ENCODE results near the gene PRSS1. TPM values are rescaled to one million over a fixed set of nuclear protein-coding genes. Genes with fewer than 3 reads are reported as not detected.
"Not testable (repeated sequence)": the region's sequence is repeated elsewhere in the genome, so short reads cannot be mapped to it uniquely, and the experiment has no call there.

The PRSS1 gene
- total RNA-seq, 3 donors from 2014 or later (not counting 1 experiment from before 2014, with no cell fraction given): not detected

GRCh38 chr7:142745091-142745635 is 4.1 kb upstream of the PRSS1 start:
- H3K4me1 Mint-ChIP-seq: peaks cover 6% of the 10 kb centered on the region in 2 donors
- no peak for TF ChIP-seq CTCF (IDR thresholded peaks at IDR 0.05)
- no peak overlapping the region for H3K27ac ChIP-seq (ENCODE audit: low read length)
- H3K4me3 ChIP-seq (ENCODE audit: low read length): no peak overlapping the region
- H3K9me3 ChIP-seq (ENCODE audit: control insufficient read depth, insufficient read depth, low read length): no peaks in the 10 kb centered on the region
- no peaks in the 10 kb centered on the region for H3K36me3 ChIP-seq (ENCODE audit: control insufficient read depth, insufficient read depth, low read length)
- no peaks in the 10 kb centered on the region for H3K36me3 Mint-ChIP-seq
- no peak overlapping the region for H3K27ac Mint-ChIP-seq
- ATAC-seq (no peak), DNase-seq (no peak)
- H3K27me3 Mint-ChIP-seq (ENCODE audit: low read depth in 2 of 2): peaks cover 0 to 3% of the 10 kb centered on the region in 2 donors
- WGBS (ENCODE audit: insufficient coverage): 96% methylated on average over 1 of the region's 1 CpG
- no peaks in the 10 kb centered on the region for H3K9me3 Mint-ChIP-seq
- intact Hi-C loops (cut with micrococcal nuclease): no loop called here
- H3K4me3 Mint-ChIP-seq: no peak overlapping the region
- no peaks in the 10 kb centered on the region for H3K4me1 ChIP-seq (ENCODE audit: control insufficient read depth, insufficient read depth, low read length)
- H3K27me3 ChIP-seq (ENCODE audit: control insufficient read depth, insufficient read depth, low read length): no peaks in the 10 kb centered on the region

- no peak overlapping the region for H3K27ac Mint-ChIP-seq
- H3K27me3 Mint-ChIP-seq (ENCODE audit: low read depth in 2 of 2): peaks cover 0 to 3% of the 10 kb centered on the region in 2 donors
- no peaks in the 10 kb centered on the region for H3K36me3 Mint-ChIP-seq
- H3K36me3 ChIP-seq (ENCODE audit: control insufficient read depth, insufficient read depth, low read length): no peaks in the 10 kb centered on the region
- peaks cover 2 to 5% of the 10 kb centered on the region in 2 donors for H3K4me1 Mint-ChIP-seq
- DNase-seq: no peak
- TF ChIP-seq CTCF (IDR thresholded peaks at IDR 0.05): no peak
- 82% methylated on average over 4 of the region's 4 CpGs for WGBS (ENCODE audit: insufficient coverage)
- no peak overlapping the region for H3K4me3 Mint-ChIP-seq
- H3K4me3 ChIP-seq (ENCODE audit: low read length): no peak overlapping the region
- H3K27ac ChIP-seq (ENCODE audit: low read length): no peak overlapping the region
- no peaks in the 10 kb centered on the region for H3K9me3 Mint-ChIP-seq
- intact Hi-C loops (cut with micrococcal nuclease): no loop called here
- no peak for ATAC-seq
- no peaks in the 10 kb centered on the region for H3K4me1 ChIP-seq (ENCODE audit: control insufficient read depth, insufficient read depth, low read length)
- H3K9me3 ChIP-seq (ENCODE audit: control insufficient read depth, insufficient read depth, low read length): no peaks in the 10 kb centered on the region
- no peaks in the 10 kb centered on the region for H3K27me3 ChIP-seq (ENCODE audit: control insufficient read depth, insufficient read depth, low read length)
Measured at GRCh38 chr7:142745745-142746144, 3.5 kb upstream of the PRSS1 start.

GRCh38 chr7:142746264-142746663 is 3.0 kb upstream of the PRSS1 start:
- H3K27me3 ChIP-seq (ENCODE audit: control insufficient read depth, insufficient read depth, low read length): no peaks in the 10 kb centered on the region
- H3K36me3 ChIP-seq (ENCODE audit: control insufficient read depth, insufficient read depth, low read length): no peaks in the 10 kb centered on the region
- Mint-ChIP-seq H3K27ac (no peak overlapping the region), H3K4me1 (peaks cover 0 to 7% of the 10 kb centered on the region in 2 donors), H3K36me3 (no peaks in the 10 kb centered on the region), H3K9me3 (no peaks in the 10 kb centered on the region), H3K27me3 (ENCODE audit: low read depth in 2 of 2) (peaks cover 0 to 3% of the 10 kb centered on the region in 2 donors), H3K4me3 (no peak overlapping the region)
- intact Hi-C loops (cut with micrococcal nuclease): no loop called here
- ATAC-seq (no peak), DNase-seq (no peak)
- WGBS (ENCODE audit: insufficient coverage): 91% methylated on average over 3 of the region's 3 CpGs
- no peaks in the 10 kb centered on the region for H3K9me3 ChIP-seq (ENCODE audit: control insufficient read depth, insufficient read depth, low read length)
- TF ChIP-seq CTCF (IDR thresholded peaks at IDR 0.05): no peak
- H3K4me3 ChIP-seq (ENCODE audit: low read length): no peak overlapping the region
- no peak overlapping the region for H3K27ac ChIP-seq (ENCODE audit: low read length)
- H3K4me1 ChIP-seq (ENCODE audit: control insufficient read depth, insufficient read depth, low read length): no peaks in the 10 kb centered on the region

GRCh38 chr7:142748410-142748809 is 862 bp upstream of the PRSS1 start:
- H3K9me3 Mint-ChIP-seq; H3K4me1 ChIP-seq (ENCODE audit: control insufficient read depth, insufficient read depth, low read length); H3K27me3 ChIP-seq (ENCODE audit: control insufficient read depth, insufficient read depth, low read length); DNase-seq; H3K27me3 Mint-ChIP-seq (ENCODE audit: low read depth in 2 of 2); H3K36me3 ChIP-seq (ENCODE audit: control insufficient read depth, insufficient read depth, low read length); H3K4me3 Mint-ChIP-seq; H3K27ac Mint-ChIP-seq; intact Hi-C loops (cut with micrococcal nuclease); ATAC-seq; H3K4me3 ChIP-seq (ENCODE audit: low read length); H3K36me3 Mint-ChIP-seq; H3K27ac ChIP-seq (ENCODE audit: low read length); H3K9me3 ChIP-seq (ENCODE audit: control insufficient read depth, insufficient read depth, low read length): not testable (repeated sequence)
- H3K4me1 Mint-ChIP-seq: peaks cover 6 to 13% of the 10 kb centered on the region in 2 donors
- 96% methylated on average over 1 of the region's 2 CpGs for WGBS (ENCODE audit: insufficient coverage)

Data from natural killer cell (primary cell).